T-helper 2 cell (primary cell): ENCODE data around the gene ADD2.

Source experiments
- DNase-seq, 5 experiments: peaks; one replicate each; pipeline versions ENCODE4 v3.0.0 to v3.0.0-alpha.2; 2012 to 2022

The ADD2 gene

DNA sequence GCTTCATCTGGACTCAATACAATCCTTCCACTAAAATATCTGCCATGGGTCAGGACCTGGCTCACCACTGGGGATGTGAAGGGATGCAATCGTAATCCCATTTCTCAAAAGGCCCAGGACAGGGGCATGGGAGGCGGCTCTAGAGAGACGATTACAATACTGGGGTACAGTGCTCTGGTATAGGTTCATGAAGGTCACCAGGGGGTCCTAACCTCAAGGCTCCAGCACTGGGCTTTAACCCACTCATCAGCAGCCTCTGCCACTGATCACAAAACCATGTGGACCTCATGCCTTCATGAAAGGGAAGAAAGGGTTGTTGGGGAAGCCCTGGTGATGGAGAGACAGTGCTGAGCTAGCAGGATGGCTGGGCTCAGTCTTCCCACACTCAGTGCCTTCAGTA, 48.8 kb downstream of the ADD2 start:
- DNase-seq, result no peak

DNA sequence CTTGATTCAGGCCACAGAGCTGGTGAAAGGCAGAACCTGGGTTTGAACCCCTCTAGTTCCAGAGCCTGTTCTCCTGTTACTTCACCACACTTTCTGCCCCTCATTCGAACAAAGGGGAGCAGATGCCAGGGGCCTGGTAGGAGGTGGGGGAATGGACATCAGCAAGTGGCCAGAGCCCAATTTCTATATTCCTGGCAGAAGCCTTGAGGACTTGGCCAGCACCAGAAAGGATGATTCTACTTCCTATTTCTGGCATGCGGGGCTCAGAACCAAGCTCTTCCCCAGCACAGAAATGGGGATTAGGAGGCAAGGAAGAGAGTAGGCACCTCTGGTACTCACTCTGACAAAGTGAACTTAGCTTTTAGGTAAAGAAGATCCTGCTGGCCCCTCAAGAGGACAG, 49.3 kb downstream of the ADD2 start:
- DNase-seq, result no peak

DNA sequence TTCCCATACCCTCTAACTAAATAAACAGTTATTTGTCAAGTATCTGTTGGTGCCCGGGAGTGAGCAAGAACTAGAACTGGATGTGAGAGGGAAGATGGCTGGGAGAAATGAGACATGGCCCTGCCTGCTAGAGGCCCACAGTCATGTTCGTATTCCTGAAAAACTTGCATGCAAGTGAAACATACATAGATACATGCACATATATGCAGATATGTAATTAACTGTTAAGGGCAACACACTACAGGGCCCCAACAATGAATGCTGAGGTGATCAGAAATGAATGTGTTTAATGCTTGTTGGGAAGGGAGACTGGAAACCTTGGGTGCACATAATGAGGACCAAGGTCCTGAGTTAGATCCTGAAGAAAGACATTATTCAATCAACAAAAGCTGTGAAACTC, 49.8 kb downstream of the ADD2 start:
- DNase-seq, result no peak

DNA sequence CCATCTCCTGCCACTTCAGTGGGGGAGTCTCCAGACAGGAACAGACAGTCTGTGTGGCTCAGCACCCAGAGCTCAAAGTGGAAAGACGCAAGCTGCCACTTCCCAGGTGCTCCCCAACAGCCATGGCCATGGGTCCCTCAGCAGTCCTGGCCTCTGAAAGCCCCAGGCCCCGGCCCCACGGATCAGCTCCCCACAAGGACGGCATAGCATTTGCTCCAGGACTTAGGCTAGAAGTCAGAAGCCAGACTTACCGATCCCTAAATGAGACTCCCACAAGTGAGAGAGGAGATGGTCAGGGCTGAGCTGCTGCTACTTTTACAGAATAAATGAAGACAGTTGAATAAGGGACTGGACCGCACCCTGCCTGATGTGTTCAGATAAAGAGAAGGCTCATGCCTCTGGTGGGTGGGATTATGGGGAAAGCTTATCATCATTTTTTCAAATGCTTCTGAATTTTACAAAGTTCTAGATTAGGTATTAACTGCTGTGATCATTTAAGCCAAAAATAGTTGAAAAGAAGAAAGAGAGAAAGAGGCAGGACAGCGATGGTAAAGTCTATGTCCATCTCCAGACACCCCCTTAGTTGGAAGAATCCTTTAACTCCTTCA, 50.5 kb downstream of the ADD2 start:
- no peak for DNase-seq

DNA sequence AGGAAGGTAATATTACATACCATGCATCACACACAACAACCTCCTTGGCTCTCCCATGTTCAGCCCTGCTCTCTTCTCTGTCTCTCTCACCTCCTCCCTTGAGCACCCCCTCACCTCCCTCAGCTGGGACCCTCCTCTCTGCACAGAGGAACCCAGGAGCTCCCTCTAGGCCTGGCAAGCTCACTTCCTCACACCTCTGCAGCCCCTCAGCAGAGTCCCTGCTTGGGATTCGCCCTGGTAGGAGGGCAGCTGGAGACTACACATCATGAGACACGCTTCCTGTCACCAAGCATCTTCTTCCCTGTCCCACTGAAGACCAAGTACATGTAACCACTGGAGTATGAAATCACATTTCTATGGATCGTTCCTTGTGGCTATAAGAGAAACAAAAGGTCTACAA, 51.0 kb downstream of the ADD2 start:
- DNase-seq, result no peak

DNA sequence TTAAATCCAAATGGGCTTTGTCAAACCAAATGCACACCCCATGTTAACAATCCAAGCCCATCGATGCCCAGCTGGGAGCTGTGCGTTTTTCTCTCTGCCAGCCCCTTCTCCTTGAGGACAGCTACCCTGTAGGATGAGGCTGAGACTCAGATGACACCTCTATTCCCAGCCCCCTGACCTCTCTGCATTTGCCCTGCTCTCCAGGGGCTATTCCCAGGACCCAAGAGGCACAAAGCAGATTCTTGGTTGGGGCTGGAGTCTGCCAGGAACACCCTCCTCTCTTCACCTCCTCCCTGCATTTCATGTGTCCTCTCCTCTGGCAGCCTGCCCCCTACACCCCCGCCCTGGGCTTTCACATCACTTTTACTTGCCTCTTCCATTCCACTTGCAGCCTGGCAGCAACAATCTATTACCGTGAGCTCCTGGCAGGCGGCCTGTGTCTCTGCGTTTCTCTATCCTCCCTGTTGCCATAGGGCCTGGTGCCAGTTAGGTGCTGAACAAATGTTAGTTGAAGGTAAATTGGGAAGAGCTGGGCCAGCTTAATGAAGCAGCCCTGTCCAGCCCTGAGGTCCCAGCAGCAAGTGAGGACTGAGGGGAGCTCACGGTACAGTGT, 51.8 kb downstream of the ADD2 start:
- no peak for DNase-seq

DNA sequence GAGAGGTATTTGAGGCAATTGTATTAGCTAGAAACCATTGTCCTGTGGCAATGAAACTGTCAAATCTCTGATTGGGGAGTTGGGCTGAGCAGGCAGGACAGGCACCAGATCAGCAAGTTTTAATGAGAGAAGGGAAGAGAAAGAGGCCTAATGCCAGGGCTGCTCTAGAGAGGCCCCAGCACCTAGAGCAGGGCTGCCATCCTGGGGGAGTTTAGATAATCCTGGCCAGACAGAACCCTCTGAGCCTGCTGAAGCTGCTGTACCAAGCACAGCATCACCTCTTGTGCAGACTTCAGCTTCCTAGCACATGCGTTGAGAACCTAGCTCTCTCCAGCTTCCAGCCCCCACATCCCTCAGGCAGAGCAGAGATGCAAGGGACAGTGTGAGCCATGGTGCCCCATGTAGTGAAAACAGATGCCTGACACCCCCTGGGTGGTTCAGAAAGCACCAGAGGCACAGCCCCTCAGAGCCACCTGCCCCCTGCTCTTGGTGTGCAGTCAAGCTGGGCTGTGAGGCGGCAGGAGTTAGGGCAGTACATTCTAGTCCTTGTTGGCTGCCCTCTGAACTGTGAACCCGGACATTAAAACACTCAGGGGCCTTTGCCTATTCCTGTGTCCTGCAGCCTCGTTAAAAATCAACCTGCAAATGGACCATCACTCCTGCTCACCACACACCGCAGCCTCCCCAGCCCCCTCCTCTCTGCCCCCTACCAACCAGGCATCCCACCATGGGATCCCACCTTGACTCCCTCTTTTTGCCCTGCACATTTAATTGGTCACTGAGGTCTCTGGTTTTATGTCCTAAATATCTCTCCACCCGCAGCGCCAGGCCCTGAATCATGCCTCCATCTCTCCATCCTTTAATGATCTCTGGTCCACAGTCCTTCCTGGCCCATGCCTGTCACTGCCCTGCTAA, 52.7 kb downstream of the ADD2 start:
- no peak for DNase-seq

DNA sequence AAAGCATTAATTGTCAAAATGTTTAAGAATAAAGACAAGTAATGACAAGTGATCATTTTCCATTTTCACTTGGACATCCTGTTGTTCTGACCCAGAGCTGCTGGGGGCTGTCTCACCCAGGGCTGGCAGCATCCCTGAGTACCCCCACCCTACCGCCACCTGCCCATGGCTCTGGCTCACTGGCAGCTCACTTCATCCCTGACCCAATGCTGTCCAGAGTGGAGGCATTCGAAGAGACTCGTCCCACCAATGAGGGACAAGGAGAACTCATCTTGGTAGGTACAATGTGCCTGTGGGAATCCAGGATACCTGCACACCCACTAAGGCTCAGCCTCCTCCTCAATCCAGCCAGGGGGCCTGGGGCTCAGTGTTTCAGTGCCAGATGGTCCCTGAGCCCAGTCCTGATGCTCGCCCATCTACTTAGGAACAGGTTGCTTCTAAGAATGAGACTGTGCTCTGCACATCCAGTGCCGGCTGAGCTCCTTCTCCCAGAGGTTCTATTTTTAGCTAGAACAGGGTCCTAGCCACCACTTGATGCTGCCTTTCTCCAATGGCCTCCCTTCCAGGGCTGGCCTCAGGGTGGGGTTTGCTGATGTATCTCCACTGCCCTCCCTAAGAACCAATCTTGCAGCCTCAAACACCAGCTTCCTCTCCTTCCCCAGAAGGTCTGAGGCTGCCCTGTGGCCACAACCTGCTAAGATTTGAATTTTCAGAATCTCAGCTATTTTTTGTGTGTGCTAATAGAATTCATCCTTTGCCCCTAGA, 53.7 kb downstream of the ADD2 start:
- DNase-seq, result no peak

DNA sequence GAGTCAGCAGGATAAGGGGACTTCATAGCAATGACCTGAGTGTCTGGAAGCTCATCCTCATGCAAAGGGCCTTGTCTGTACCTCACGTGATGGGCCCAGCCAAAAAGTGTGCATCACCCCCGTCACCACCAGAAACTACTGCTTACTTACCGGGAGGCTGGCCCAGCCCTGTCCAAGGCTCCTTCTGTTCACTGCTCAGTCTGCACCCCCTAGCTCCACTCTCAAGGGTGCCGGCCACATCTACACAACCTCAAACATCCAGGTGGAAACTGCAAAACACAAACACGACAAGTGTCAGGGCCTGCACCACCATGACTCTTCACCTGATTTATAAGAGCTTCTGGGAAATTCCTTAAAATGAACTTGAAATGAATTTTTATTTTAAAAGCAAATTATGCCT, 55.1 kb downstream of the ADD2 start:
- DNase-seq, result no peak

DNA sequence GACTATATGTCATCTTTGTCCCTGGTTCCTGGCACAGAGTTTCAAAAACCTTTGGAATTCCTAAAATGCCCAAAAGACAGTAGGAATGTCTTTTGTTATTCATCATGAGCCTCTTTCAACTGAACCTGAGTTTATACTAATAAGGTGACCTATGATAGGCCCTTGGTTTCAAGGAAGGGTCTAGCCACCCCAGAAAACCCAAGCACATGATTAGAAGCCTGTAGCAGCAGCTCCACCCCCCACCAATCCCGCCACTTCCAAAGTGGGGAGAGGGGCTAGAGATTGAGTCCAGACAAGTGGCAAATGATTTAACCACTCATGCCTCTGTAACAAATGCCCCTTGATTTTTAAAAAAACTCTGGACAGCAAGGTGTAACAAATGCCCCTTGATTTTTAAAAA, 56.8 kb downstream of the ADD2 start:
- no peak for DNase-seq

DNA sequence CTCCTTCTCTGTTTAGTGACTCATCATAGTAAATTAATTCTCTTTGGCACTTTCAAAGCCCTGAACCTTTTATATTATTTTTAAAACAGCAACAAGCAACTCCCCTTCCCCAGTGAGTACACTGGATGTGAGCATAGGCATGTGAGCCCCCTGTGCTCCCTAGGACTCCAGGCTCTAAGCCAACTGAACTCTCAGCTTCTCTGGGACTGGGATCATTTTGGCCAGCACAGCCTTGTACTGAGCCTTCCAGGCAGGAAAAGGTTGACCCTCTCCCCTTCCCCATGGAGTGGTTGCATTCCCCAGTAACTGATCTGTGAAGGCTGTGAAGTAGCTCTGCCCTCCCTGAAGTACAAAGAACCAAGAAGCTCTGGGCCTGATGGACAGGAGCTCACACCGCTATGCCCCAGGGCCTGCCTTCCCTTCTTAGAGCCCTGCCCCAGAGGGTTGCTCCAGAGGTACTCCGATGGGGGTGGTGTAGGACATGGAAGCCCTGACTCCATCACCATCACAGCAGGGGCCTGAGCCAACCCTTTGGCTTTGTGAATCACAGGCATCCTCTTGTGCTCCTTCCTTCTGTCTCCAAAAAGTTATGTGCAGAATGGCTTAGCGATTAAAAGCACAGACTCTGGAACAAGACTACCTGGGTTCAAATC, 57.8 kb downstream of the ADD2 start:
- DNase-seq, result no peak

DNA sequence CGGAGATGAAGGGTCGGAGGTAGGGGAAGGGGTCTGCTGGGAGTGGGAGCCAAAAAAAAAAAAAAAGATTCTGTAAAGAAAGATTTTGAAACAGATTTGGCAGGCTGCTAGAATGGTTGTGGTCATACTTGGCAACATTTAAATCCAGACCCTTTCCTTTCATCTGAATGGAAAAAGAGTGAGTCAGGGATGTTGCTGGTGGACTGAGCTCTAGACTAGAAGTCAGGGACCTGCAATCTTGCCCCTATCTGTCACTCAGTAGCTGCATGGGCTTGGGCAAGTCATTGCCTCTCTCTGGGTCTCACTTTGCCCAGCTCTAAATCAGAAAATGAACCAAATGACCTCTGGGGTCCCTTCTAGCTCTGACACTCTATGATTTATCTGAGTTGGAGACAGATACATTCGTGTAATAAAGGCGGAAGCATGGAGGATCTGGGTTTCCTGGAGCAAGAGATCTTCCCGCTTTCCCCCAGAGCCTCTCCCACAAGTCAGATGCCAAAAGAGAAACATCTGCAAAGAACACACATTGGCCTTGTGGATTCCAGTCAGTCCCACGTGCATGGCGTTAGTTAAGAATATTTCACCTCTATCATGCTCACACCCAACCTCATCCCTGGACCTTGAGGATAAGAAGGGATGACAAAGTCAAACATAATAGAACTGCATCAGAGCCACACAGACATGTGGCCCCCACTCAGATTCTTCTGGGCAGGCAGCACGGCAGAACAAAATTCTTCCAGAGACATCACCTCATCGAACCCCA, 58.5 kb downstream of the ADD2 start:
- DNase-seq, result no peak

DNA sequence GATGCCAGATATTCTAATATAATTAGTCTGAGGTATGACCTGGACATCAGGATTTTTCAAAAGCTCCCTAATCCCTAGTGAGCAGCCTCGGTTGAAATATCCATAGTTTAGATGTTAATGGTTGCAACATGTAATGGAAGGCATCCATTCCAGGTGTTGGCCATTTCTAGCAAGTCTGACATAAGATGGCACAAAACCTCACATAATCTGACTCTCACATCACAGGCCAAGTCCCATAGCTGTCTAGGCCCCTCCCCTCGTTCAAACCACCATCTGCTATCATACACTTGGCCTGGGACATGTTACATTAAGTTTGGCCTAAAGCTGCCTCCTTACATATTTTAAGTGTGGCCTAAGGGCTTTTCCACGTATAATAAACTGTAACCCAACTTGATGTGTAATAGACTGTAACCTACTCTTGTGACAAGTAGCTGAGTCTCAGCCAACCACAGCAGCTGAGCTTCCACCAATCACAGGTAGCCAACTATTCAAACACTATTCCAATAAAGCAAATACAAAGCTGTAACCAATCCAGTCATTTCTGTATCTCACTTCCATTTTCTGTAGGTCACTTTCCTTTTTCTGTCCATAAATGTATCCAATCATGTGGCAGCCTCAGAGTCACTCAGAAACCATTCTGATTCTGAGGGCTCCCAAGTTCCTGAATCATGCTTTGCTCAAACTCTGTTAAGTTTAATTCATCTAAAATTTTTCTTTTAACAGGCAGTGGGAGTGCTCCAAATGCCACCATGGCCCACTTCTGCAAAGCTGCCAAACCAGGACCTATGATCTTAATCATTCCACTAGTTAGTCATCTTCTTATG, 59.4 kb downstream of the ADD2 start:
- no peak for DNase-seq

DNA sequence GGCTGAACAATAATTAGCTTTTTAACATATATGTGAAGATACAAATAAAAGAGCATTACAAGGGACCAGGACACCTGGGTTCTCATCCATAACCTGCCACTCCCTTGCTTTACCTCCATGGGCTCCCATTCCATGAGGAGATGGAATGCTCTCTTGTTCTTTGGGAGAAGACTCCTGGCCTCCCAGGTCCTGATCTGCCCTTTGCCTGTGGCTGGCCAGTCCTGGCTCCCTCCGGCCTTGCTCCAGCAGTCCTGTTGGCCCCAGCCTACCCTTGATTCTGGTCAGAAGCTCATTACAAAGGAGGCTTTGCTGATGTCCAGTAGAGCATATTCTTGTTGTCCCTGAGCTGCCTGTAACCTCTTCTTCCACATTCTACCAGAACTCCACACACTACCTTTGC, 60.3 kb downstream of the ADD2 start:
- no peak for DNase-seq

DNA sequence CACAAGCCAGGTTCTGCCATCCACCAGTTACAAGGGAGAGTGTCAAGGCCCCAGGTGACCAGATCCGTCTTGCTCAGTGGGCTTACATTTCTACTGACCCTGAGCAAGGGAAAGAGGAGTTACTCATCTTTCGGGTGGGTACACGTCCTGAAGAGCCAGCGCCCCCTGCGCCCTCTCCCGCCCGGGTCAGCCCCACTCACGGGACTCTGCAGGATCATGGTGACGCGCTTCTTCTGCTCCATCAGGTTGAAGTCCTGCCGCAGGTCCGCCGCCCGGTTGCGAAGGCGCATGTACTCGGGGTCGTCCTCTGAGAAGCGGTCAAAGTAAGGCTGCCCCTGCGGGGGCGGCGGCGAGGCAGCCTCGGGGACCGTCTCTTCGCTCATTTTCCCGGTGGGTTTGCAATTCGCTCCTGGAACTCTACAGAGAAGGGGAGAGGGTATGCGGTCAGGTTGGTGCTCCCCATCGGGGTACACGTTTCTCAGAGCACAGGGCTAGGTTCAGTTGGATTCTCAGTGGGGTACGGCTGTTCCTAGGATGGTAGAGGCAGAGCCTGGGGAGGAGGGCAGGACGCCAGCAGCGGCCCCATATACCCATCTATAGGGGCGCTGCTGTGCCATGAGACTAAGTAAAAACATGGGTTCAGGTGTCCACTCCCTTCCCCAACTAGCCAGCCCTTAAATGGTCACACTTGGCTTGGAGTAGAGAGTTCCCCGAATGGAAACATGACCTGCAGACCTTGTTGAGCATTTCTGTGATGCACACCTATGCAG, 61.8 kb downstream of the ADD2 start:
- no peak for DNase-seq

DNA sequence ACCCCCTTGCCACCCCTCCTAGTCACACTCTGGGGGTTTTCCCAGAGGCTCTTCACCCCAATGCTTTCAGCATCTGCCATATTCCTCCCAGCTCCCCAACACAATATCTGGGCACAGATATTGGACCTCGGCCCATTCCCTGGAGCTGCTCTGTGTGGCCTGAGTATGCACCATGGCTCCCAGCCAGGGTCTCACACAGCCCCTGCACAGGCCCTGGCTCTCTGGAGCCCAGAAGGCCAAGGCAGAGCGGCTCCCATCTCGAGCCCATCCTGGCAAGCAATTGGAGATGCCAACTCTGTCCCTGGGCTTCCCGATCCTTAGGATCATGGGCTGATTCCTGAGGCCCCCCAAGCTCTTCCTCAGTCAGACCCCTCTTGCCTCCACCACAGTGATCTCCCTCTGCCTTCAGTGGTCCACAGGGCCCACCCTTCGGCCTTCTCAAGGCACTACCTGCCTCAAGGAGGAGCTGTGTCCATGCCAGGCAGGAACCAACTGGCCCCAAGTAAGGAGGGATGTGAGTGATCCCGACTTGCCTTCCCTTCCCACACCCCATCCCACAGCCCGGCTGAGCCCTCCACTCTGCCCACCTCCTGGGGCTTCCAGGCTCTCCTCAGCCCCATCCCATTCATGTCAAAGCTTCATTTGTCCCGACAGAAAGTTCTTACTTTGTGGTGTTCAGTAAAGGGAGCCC, 62.7 kb downstream of the ADD2 start:
- DNase-seq, result no peak

DNA sequence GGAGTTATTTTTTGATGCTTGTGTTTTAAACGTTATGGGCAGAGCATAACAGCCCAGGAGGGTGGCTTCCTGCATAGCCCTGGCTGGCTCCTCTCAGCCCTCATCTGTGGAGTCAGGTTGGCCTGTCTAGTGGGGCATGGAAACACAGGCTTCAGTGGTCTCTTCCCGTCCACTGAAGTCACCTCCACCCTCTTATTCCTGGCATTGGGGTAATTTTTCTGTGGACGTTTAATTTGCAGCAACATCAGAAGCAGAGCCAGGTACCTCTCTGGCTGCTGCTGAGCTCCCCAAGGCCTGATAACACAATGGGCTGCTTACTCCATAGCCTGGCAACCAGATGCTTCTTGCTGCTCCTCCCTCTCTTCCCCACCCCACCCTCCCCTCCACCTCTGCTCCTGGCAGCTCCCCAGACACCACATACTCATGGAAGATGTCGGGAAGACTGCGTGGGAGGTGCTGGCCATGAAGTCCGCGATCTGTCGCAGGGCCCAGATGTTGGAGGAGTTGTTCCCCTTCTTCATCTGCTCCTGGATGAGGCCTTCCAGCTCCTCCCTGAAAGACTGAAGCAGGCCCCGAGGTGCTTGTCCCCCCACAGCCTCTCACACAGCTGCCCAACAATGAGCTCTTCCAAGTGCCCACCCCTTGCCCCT, 64.0 kb downstream of the ADD2 start:
- no peak for DNase-seq

DNA sequence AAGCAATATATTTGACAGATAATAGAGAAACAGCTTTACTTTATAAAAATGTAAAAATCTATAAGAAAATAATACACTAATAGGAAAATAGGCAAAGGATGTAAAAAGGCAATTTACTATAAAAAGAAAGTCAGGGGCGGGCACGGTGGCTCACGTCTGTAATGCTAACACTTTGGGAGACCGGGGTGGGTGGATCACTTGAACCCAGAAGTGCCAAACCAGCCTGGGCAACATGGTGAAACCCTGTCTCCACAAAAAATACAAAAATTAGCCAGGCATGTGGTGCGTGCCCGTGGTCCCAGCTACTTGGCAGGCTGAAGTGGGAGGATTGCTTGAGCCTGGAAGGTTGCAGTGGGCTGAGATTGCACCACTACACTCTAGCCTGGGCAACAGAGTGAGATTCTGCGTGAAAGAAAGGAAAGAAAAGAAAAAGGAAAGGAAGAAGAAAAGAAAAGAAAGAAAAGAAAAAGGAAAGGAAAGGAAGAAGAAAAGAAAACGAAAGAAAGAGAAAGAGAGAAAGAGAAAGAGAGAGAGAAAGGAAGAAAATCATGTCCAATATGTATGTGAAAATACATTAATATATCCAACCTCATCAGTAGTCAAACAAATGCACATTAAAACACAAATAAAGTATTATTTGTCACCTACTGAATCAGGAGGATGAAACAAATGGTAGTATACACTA, 65.1 kb downstream of the ADD2 start:
- no peak for DNase-seq
